D721Med (cell line): ENCODE results near the gene NBEA.

Experiments used
- DNase-seq: peaks from one replicate; pipeline ENCODE4 v3.0.0; 2011; ENCODE audit warnings: low spot score; ENCODE audit not compliant: insufficient read length
- FAIRE-seq: peaks from 2 replicates; lab custom pipeline; 2011; peaks lifted over from hg19 to GRCh38; lab: Jason Lieb, UNC
- CTCF ChIP-seq: IDR thresholded peaks from 2 replicates; pipeline ENCODE4 v1.5.1; 2012; ENCODE audit warnings: mild to moderate bottlenecking, control low read depth; ENCODE audit not compliant: insufficient read depth; ENCODE audit errors: missing control alignments

The NBEA gene

DNA sequence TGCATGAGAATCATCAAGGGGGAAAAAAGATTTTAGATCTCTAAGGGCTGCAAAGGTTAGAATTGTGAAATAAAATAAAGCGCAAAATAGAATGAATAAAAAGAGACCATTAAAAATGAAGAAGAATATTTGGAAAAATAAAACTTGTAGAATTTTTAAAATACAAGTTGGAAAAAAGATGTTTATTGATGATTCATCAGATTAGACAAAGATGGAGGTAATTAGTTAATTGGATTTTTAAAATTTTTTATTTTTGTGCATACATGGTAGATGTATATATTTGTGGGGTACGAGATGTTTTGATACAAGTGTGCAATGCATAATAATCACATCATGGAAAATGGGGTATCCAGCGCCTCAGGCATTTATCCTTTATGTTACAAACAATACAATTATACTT lies 391.1 kb downstream of the NBEA start:
- DNase-seq, result no peak
- no peak for FAIRE-seq
- TF ChIP-seq CTCF, result no peak

DNA sequence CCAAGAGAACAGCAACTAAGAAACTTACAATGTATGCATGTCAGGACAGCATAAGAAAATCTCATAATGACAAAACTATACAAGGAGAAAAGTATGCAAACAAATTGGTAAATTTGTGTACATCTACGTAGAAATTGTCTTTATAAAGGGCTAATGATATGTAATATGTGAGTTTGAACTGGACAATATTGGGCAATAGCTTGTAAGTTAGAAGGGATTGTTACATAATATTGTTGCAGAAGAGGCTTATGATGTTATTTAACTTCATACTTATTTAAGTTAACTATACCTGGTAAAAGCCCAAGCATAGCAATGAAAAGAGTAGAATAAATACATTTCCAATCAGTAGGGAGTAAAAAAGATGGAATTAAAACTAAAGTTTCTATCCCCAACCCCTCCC lies 400.4 kb downstream of the NBEA start:
- no peak for DNase-seq
- FAIRE-seq, result no peak
- TF ChIP-seq CTCF, result no peak

- TF ChIP-seq CTCF, result no peak
- no peak for DNase-seq
- FAIRE-seq, result no peak
These were observed 401.3 kb downstream of the NBEA start for GRCh38 chr13:35343417-35343816.

DNA sequence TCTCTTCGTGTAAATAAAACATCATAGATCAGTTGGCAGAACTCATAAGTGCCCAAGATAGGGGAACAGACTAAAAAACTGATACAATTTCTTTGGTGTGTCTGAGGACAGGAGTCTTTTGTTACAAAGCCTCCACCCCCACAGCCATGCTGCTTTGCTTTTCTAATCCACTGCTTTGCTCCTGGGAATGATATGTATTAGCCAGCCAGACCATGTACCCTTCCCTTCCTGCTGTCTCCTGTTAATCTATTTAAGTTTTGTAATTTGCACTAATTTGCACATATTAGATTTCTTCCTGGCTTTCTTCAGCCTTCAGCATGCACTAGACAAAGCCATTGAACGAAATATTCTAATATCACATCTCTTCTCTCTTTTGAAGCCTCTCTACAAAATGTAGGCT lies 403.9 kb downstream of the NBEA start:
- no peak for DNase-seq
- peak; percentile 71 for FAIRE-seq
- no peak for TF ChIP-seq CTCF

DNA sequence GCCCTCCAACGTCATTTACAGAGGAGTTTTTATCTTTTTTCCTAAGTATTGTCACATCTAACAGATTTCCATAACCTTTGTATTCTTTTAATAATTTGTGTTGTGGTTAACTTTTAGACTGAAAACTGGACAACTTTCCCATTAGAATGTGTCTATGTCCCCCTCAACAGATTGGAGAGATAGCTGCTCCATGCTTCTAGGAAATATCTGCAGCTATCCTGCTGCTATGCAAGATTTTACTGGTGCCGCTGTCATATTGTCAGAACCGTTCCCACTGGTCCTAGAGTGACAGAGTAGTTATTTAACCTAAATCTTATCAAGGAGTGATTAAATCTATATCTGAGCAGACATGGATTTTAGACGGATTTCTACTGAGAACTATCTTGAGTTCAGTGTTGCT lies 404.4 kb downstream of the NBEA start:
- FAIRE-seq, result no peak
- no peak for TF ChIP-seq CTCF
- DNase-seq, result no peak

DNA sequence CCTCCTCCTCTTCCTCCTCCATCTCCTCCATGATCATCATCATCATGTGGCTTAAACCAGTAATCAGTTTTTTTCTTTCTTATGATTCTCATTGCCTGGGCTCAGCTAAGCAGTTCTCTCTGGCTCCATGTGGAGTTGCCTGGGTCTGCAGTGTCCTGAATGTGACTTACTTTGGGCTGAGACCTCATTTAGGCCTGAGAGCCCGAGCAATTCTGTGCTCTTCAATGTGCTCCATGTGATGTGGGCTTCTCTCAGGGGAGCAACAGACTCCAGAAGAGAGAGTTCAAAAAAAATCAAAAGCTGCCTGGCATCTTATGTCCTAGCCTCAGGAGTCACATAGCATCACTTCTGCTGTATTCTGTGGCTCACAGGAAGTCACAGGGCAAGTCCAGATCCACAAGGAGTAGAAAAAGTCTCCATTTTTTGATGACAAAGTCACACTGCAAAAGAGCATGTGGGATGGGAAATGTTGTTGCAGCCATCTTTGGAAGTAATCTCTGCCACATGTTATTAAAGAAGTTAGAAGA lies 405.7 kb downstream of the NBEA start:
- no peak for DNase-seq
- FAIRE-seq, result no peak
- no peak for TF ChIP-seq CTCF

GRCh38 chr13:35349052-35349451 lies 407.0 kb downstream of the NBEA start:
- FAIRE-seq (no peak), DNase-seq (no peak)
- no peak for TF ChIP-seq CTCF
